ENCODE results near the gene CAPN9. TPM values are rescaled to one million over a fixed set of nuclear protein-coding genes. Genes with fewer than 3 reads are reported as not detected.
"Not testable (repeated sequence)": the region's sequence is repeated elsewhere in the genome, so short reads cannot be mapped to it uniquely, and the experiment has no call there.

CAPN9 gene, protein sequence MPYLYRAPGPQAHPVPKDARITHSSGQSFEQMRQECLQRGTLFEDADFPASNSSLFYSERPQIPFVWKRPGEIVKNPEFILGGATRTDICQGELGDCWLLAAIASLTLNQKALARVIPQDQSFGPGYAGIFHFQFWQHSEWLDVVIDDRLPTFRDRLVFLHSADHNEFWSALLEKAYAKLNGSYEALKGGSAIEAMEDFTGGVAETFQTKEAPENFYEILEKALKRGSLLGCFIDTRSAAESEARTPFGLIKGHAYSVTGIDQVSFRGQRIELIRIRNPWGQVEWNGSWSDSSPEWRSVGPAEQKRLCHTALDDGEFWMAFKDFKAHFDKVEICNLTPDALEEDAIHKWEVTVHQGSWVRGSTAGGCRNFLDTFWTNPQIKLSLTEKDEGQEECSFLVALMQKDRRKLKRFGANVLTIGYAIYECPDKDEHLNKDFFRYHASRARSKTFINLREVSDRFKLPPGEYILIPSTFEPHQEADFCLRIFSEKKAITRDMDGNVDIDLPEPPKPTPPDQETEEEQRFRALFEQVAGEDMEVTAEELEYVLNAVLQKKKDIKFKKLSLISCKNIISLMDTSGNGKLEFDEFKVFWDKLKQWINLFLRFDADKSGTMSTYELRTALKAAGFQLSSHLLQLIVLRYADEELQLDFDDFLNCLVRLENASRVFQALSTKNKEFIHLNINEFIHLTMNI
- 0.72 and 1.1 TPM in 2 replicates for total RNA-seq (ENCODE audit: low replicate concordance)
- long read RNA-seq, partial matches to known transcripts = 1 of 3 reads
- long read RNA-seq, other reads (novel, unspliced or antisense) = 1 of 3 reads

DNA sequence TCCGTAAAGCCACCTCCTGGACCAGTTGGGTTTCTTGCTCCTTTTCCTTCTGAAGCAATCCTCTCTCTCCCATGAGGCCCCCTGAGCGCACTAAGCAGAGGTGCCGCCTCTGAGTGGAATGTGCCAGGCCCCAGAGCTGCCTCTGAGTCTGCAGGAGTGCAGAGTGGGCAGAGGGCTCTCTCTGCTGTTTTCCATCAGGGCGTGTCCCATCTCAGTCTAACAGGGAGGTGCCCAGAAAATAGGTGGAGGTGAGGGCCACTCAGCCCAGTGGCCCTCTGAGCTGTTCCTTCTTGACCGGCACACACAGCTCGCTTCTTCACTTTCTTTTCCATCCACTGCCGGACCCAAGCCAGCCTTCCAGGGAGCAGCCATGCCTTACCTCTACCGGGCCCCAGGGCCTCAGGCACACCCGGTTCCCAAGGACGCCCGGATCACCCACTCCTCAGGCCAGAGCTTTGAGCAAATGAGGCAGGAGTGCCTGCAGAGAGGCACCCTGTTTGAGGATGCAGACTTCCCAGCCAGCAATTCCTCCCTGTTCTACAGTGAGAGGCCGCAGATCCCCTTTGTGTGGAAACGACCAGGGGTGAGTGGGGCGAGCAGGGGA is at the start of gene CAPN9:
TSS of gene CAPN9 (plus strand) at position 262 of the 604 bp plus-strand sequence. CDS start at position 371, 109 bp downstream.
- H3K36me3 Mint-ChIP-seq = no peaks in the 10 kb centered on the region
- H3K4me3 Mint-ChIP-seq = no peak within 1 kb of the TSS
- peaks cover 4% of the 10 kb centered on the region for H3K9me3 Mint-ChIP-seq
- no peaks in the 10 kb centered on the region for H3K27me3 Mint-ChIP-seq
- no peak for DNase-seq (ENCODE audit: extremely low spot score, unreplicated experiment)
- TF ChIP-seq, protein P1, sequence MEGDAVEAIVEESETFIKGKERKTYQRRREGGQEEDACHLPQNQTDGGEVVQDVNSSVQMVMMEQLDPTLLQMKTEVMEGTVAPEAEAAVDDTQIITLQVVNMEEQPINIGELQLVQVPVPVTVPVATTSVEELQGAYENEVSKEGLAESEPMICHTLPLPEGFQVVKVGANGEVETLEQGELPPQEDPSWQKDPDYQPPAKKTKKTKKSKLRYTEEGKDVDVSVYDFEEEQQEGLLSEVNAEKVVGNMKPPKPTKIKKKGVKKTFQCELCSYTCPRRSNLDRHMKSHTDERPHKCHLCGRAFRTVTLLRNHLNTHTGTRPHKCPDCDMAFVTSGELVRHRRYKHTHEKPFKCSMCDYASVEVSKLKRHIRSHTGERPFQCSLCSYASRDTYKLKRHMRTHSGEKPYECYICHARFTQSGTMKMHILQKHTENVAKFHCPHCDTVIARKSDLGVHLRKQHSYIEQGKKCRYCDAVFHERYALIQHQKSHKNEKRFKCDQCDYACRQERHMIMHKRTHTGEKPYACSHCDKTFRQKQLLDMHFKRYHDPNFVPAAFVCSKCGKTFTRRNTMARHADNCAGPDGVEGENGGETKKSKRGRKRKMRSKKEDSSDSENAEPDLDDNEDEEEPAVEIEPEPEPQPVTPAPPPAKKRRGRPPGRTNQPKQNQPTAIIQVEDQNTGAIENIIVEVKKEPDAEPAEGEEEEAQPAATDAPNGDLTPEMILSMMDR (conservative IDR thresholded peaks at IDR 0.05) = no peak
- H3K27ac Mint-ChIP-seq = peak within 1 kb of the TSS; percentile 61
- peaks cover 57% of the 10 kb centered on the region for H3K4me1 Mint-ChIP-seq (ENCODE audit: unreplicated experiment)

DNA sequence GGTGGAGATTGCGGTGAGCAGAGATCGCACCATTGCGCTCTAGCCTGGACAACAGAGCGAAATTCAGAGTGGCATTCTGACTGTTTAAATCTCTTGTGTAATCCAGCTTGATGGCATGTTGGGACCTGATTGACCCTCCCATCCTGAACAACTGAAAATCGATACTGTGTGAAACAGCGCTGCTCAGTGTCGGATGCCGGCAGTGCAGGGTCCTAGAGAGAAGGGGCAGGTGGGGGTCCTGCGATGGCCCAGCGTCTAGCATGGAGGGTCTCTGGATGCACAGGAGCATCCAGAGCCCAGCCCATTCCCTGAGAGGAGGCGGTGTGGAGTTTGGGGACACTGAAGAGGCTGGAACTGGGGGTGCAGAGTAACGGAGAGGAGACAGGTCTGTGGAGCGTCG is 49.1 kb upstream of the CAPN9 start:
- Mint-ChIP-seq H3K27ac (no peak overlapping the region), H3K27me3 (no peaks in the 10 kb centered on the region), H3K4me3 (no peak overlapping the region), H3K36me3 (peaks cover 7% of the 10 kb centered on the region), H3K4me1 (ENCODE audit: unreplicated experiment) (peaks cover 19% of the 10 kb centered on the region), H3K9me3 (no peaks in the 10 kb centered on the region)
- DNase-seq (ENCODE audit: extremely low spot score, unreplicated experiment) = no peak
- TF ChIP-seq, protein P1 (conservative IDR thresholded peaks at IDR 0.05) = peak; percentile 16

DNA sequence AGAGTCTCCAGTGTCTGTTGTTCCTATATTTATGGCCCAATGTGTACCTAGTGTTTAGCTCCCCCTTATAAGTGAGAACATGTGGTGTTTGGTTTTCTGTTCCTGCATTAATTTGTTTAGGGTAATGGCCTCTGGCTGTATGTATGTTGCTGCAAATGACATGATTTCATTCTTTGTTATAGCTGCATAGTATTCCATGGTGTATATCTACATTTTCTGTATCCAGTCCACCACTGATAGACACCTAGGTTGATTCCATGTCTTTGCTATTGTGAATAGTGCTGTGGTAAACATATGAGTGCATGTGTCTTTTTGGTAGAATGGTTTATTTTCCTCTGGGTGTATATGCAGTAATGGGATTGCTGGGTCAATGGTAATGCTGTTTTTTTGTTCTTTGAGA is 48.2 kb upstream of the CAPN9 start:
- not testable (repeated sequence) for H3K9me3 Mint-ChIP-seq; H3K4me3 Mint-ChIP-seq; H3K27ac Mint-ChIP-seq; H3K36me3 Mint-ChIP-seq; DNase-seq (ENCODE audit: extremely low spot score, unreplicated experiment); H3K27me3 Mint-ChIP-seq
- peaks cover 17% of the 10 kb centered on the region for H3K4me1 Mint-ChIP-seq (ENCODE audit: unreplicated experiment)

DNA sequence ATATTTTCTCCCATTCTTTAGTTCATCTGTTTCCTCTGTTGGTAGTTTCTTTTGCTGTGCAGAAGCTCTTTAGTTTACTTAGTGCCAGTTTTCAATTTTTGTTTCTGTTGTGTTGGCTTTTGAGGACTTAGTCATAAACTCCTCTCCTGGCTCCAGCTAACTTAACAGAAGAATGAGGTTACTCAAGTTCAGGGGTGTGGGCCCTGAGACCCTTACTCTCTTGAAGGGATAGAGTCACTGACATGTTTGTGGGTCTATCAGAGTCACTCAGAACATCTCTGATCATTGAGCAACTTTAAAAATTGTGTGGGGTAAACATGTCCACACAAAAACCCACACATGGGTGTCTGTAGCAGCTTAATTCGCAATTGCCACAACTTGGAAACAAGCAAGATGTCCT is 47.5 kb upstream of the CAPN9 start:
- no peak overlapping the region for H3K4me3 Mint-ChIP-seq
- TF ChIP-seq, protein P1 (conservative IDR thresholded peaks at IDR 0.05) = no peak
- H3K36me3 Mint-ChIP-seq = no peaks in the 10 kb centered on the region
- peaks cover 10% of the 10 kb centered on the region for H3K4me1 Mint-ChIP-seq (ENCODE audit: unreplicated experiment)
- no peak for DNase-seq (ENCODE audit: extremely low spot score, unreplicated experiment)
- H3K27me3 Mint-ChIP-seq = no peaks in the 10 kb centered on the region
- H3K9me3 Mint-ChIP-seq = no peaks in the 10 kb centered on the region
- no peak overlapping the region for H3K27ac Mint-ChIP-seq

DNA sequence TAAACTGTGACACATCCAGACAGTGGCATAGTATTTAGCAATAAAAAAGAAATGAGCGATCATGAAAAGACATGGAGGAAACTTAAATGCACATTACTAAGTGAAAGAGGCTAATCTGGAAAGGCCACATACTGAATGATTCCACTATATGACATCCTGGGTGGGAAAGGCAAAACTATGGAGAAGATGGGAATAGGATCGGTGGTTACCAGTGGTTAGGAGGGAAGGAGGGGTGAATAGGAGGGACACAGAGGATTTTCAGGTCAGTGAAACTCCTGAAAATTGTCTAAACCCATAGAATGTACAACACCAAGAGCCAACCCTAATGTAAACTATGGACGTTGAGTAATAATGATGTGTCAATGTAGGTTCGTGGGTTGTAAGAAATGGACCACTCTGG is 47.1 kb upstream of the CAPN9 start:
- no peak for DNase-seq (ENCODE audit: extremely low spot score, unreplicated experiment)
- Mint-ChIP-seq H3K9me3 (no peaks in the 10 kb centered on the region), H3K27me3 (no peaks in the 10 kb centered on the region), H3K27ac (no peak overlapping the region), H3K4me1 (ENCODE audit: unreplicated experiment) (peaks cover 10% of the 10 kb centered on the region), H3K4me3 (no peak overlapping the region), H3K36me3 (no peaks in the 10 kb centered on the region)
- TF ChIP-seq, protein P1 (conservative IDR thresholded peaks at IDR 0.05) = no peak
